Endothelial cell of umbilical vein (primary cell): ENCODE data around the gene MACF1. TPM values are rescaled to one million over a fixed set of nuclear protein-coding genes. Genes with fewer than 3 reads are reported as not detected.
"Not testable (repeated sequence)": the region's sequence is repeated elsewhere in the genome, so short reads cannot be mapped to it uniquely, and the experiment has no call there.

Experiments used
- BruUV-seq: library from RNA; stranded (reverse); fragments of 400-500 nt; replicated peaks from 2 replicates; lab custom pipeline; 2021; lab: Mats Ljungman, UMichigan
- CTCF ChIA-PET: fragments of 300-600, 350-600 bp; sonication (Branson Sonifier 250); formaldehyde crosslinking; loops from one replicate; lab custom pipeline; 2021; ENCODE audit warnings: antibody characterized with exemption, inconsistent platforms; lab: Charles Lee
- POLR2A ChIA-PET: fragments of 300-600, 350-600 bp; sonication (Branson Sonifier 250); formaldehyde crosslinking; loops from one replicate; lab custom pipeline; 2021; ENCODE audit warnings: antibody characterized with exemption, inconsistent platforms; lab: Charles Lee
- DNase-seq: peaks from one replicate; pipeline ENCODE4 v3.0.0-alpha.2; 2011; ENCODE audit warnings: low read depth, low spot score
- FAIRE-seq: peaks from 2 replicates; lab custom pipeline; 2011; peaks lifted over from hg19 to GRCh38; lab: Jason Lieb, UNC
- H2AFZ ChIP-seq: 2 replicates; pipeline ENCODE4 v1.6.0; 2012; ENCODE audit warnings: low read depth, low read length, control low read depth, inconsistent platforms
- H3K27ac ChIP-seq: 2 replicates; pipeline ENCODE4 v1.5.1; 2011; ENCODE audit warnings: low read depth, mild to moderate bottlenecking, control low read depth, low read length, moderate library complexity; ENCODE audit not compliant: insufficient read depth
- H3K27me3 ChIP-seq, 2 experiments: 2 replicates each; pipeline versions ENCODE4 v1.6.0 to v1.6.1; 2011; ENCODE audit warnings: low read length in 2 of 2, mixed read lengths in 1 of 2; ENCODE audit not compliant: control insufficient read depth in 2 of 2, insufficient read depth in 2 of 2
- H3K36me3 ChIP-seq, 2 experiments: 2 replicates in 1 of 2; 3 replicates in 1 of 2; pipeline ENCODE4 v1.5.1; 2011; ENCODE audit warnings: low read length in 2 of 2, mild to moderate bottlenecking in 1 of 2, moderate library complexity in 1 of 2; ENCODE audit not compliant: control insufficient read depth in 2 of 2, insufficient read depth in 2 of 2; ENCODE audit errors: extremely low read depth in 1 of 2
- H3K4me1 ChIP-seq: 3 replicates; pipeline ENCODE4 v1.5.1; 2011; ENCODE audit warnings: mild to moderate bottlenecking, low read length; ENCODE audit not compliant: control insufficient read depth, insufficient read depth; ENCODE audit errors: extremely low read depth
- H3K4me2 ChIP-seq: 2 replicates; pipeline ENCODE4 v1.6.1; 2011; ENCODE audit warnings: low read length, control low read depth, mixed read lengths; ENCODE audit not compliant: insufficient read depth
- H3K4me3 ChIP-seq, 3 experiments: fragments of 200-600 bp in 1 of 3; sonication (generic), shearing (Covaris generic) in 1 of 3; replicated peaks in 1 of 3; 2 replicates each; pipeline ENCODE4 v1.5.1; 2011 to 2016; ENCODE audit warnings: control low read depth in 3 of 3, low read length in 3 of 3, mild to moderate bottlenecking in 2 of 3, inconsistent platforms in 1 of 3, low read depth in 1 of 3, moderate library complexity in 1 of 3; ENCODE audit not compliant: insufficient read depth in 1 of 3
- H3K79me2 ChIP-seq: 2 replicates; pipeline ENCODE4 v1.6.0; 2012; ENCODE audit warnings: low read length, inconsistent platforms; ENCODE audit not compliant: control insufficient read depth, insufficient read depth
- H3K9ac ChIP-seq: replicated peaks from 2 replicates; pipeline ENCODE3; 2011; ENCODE audit warnings: low read length, control low read depth; ENCODE audit not compliant: insufficient read depth; ENCODE audit errors: extremely low read depth
- H3K9me1 ChIP-seq: replicated peaks from 3 replicates; pipeline ENCODE4 v1.6.0; 2011; ENCODE audit warnings: mild to moderate bottlenecking, low read length; ENCODE audit not compliant: control insufficient read depth, insufficient read depth; ENCODE audit errors: extremely low read depth
- H3K9me3 ChIP-seq: replicated peaks from 2 replicates; pipeline ENCODE4 v1.5.1; 2012; ENCODE audit warnings: low read length, inconsistent platforms; ENCODE audit not compliant: control insufficient read depth, insufficient read depth
- H4K20me1 ChIP-seq: replicated peaks from 2 replicates; pipeline ENCODE3; 2011; ENCODE audit warnings: mild to moderate bottlenecking, low read length; ENCODE audit not compliant: control insufficient read depth, insufficient read depth; ENCODE audit errors: extremely low read depth
- CTCF ChIP-seq, 2 donors: IDR thresholded peaks; 1 replicate in 1 of 2; 2 replicates in 1 of 2; pipeline ENCODE4 v1.5.1; 2011; ENCODE audit warnings: low read length in 2 of 2, mild to moderate bottlenecking in 2 of 2, moderate library complexity in 2 of 2, control low read depth in 1 of 2, inconsistent platforms in 1 of 2, low read depth in 1 of 2; ENCODE audit not compliant: insufficient read depth in 1 of 2; ENCODE audit errors: extremely low read depth in 1 of 2
- EZH2 ChIP-seq: IDR thresholded peaks from 2 replicates; pipeline ENCODE4 v1.6.1; 2012; ENCODE audit warnings: borderline replicate concordance, low read depth, mild to moderate bottlenecking, moderate library complexity, low read length, inconsistent platforms; ENCODE audit not compliant: severe bottlenecking
- FOS ChIP-seq: IDR thresholded peaks from 2 replicates; pipeline ENCODE4 v1.6.1; 2011; ENCODE audit warnings: mild to moderate bottlenecking, low read length, moderate library complexity, borderline replicate concordance; ENCODE audit not compliant: insufficient read depth
- GATA2 ChIP-seq: IDR thresholded peaks from 2 replicates; pipeline ENCODE4 v1.7.0; 2011; ENCODE audit warnings: low read depth, mild to moderate bottlenecking, moderate library complexity, mixed read lengths, low read length; ENCODE audit not compliant: insufficient read length, insufficient read depth
- JUN ChIP-seq: IDR thresholded peaks from 2 replicates; pipeline ENCODE4 v1.6.1; 2011; ENCODE audit warnings: borderline replicate concordance, low read depth; ENCODE audit not compliant: insufficient read length, insufficient read depth
- MAX ChIP-seq: IDR thresholded peaks from 2 replicates; pipeline ENCODE4 v1.6.1; 2011; ENCODE audit not compliant: insufficient read depth, insufficient read length
- MYC ChIP-seq: IDR thresholded peaks from one replicate; pipeline ENCODE4 v1.6.1; 2011; ENCODE audit warnings: mild to moderate bottlenecking, low read depth, low read length
- POLR2A ChIP-seq: IDR thresholded peaks from 2 replicates; pipeline ENCODE4 v1.6.1; 2012; ENCODE audit warnings: low read depth, mild to moderate bottlenecking, control low read depth, low read length
- POLR2AphosphoS5 ChIP-seq: IDR thresholded peaks from 2 replicates; pipeline ENCODE4 v1.6.1; 2012; ENCODE audit warnings: low read depth, mild to moderate bottlenecking, control low read depth, low read length, moderate library complexity; ENCODE audit not compliant: insufficient read depth
- dilution Hi-C: fragments of 300-500 bp; cut with MboI; formaldehyde crosslinking; loops from one replicate; pipeline ENCODE4 v1.15.0; 2019; ENCODE audit warnings: low sequenced_read_pairs; ENCODE audit not compliant: extremely low pct_ligation_motif_present
- intact Hi-C: fragments of 100-400 bp; cut with micrococcal nuclease; formaldehyde crosslinking; loops from one replicate; pipeline ENCODE4 v1.10.0; 2022
- polyA plus RNA-seq, 4 experiments: library from polyadenylated mRNA; depleted of rRNA in 3 of 4; stranded (reverse) in 3 of 4; unstranded in 1 of 4; fragments of >200 nt; gene quantifications; 2 replicates each; pipeline versions ENCODE4 v1.2.1 to v1.2.3, GENCODE V29; 2011 to 2012; ENCODE audit warnings: missing spikeins in 1 of 4
- total RNA-seq: library from RNA; stranded (reverse); gene quantifications from 2 replicates; pipeline ENCODE4 v1.2.3, GENCODE V29; 2021

MACF1 gene
- total and polyA plus RNA-seq, 2 donors (not counting 3 experiments of a cell fraction or from before 2014, with no cell fraction given), result 122 to 587 TPM

GRCh38 chr1:39466413-39467107 lies 262.1 kb downstream of the MACF1 start:
- no peak overlapping the region for H2AFZ ChIP-seq
- no peak for FAIRE-seq
- intact Hi-C loops, result no loop called here
- H3K36me3 ChIP-seq, result peaks cover 46 to 63% of the 10 kb centered on the region in 2 experiments
- H3K4me1 ChIP-seq, result no peaks in the 10 kb centered on the region
- no peak for DNase-seq
- H3K4me2 ChIP-seq, result no peak overlapping the region
- TF ChIP-seq EZH2 (no peak), GATA2 (no peak), FOS (no peak), POLR2AphosphoS5 (no peak), MYC (no peak), MAX (no peak), CTCF (IDR thresholded peaks at IDR 0.05; ENCODE audit: extremely low read depth in 1 of 2, insufficient read depth in 1 of 2, low read depth in 1 of 2, low read length in 2 of 2) (no peak), POLR2A (no peak), JUN (no peak)
- BruUV-seq, result no TSS peak
- H3K9me1 ChIP-seq, result no peaks in the 10 kb centered on the region
- no peak overlapping the region for H3K9ac ChIP-seq
- no peak overlapping the region for H3K27ac ChIP-seq
- ChIA-PET POLR2A (no interaction called here), CTCF (interaction anchor here (1.5 to 1.7 kb wide), 2 partner anchors 21 to 368 kb away, joined by 4 read pairs; no protein-coding TSS in a partner anchor)
- H3K4me3 ChIP-seq, result no peak overlapping the region
- dilution Hi-C loops, result no loop called here
- peaks cover 2% of the 10 kb centered on the region for H3K79me2 ChIP-seq
- no peaks in the 10 kb centered on the region for H4K20me1 ChIP-seq
- H3K9me3 ChIP-seq, result no peaks in the 10 kb centered on the region
- no peaks in the 10 kb centered on the region for H3K27me3 ChIP-seq

- DNase-seq, POLR2A ChIA-PET, H3K9ac ChIP-seq, H3K4me2 ChIP-seq, H4K20me1 ChIP-seq, H3K9me3 ChIP-seq, H3K9me1 ChIP-seq, H3K4me3 ChIP-seq, intact Hi-C loops, H3K27me3 ChIP-seq, H3K27ac ChIP-seq, H3K4me1 ChIP-seq, H3K79me2 ChIP-seq, FAIRE-seq, H2AFZ ChIP-seq, dilution Hi-C loops, BruUV-seq: not testable (repeated sequence)
- H3K36me3 ChIP-seq, result peaks cover 41 to 57% of the 10 kb centered on the region in 2 experiments
- CTCF ChIA-PET, result interaction anchor here (0.8 to 3.2 kb wide), 4 partner anchors 8 to 368 kb away, joined by 3 to 9 read pairs (median 4); no protein-coding TSS in a partner anchor
These were observed 262.7 kb downstream of the MACF1 start for GRCh38 chr1:39467108-39467720.
